Activated T-cell treated with anti-CD3 and anti-CD28 coated beads for 1 hour (primary cell): ENCODE data around the gene CEMP1.

Source experiments
- DNase-seq: peaks from one replicate; pipeline ENCODE4 v3.0.0-alpha.2; 2020; ENCODE audit warnings: low read depth

Gene CEMP1

DNA sequence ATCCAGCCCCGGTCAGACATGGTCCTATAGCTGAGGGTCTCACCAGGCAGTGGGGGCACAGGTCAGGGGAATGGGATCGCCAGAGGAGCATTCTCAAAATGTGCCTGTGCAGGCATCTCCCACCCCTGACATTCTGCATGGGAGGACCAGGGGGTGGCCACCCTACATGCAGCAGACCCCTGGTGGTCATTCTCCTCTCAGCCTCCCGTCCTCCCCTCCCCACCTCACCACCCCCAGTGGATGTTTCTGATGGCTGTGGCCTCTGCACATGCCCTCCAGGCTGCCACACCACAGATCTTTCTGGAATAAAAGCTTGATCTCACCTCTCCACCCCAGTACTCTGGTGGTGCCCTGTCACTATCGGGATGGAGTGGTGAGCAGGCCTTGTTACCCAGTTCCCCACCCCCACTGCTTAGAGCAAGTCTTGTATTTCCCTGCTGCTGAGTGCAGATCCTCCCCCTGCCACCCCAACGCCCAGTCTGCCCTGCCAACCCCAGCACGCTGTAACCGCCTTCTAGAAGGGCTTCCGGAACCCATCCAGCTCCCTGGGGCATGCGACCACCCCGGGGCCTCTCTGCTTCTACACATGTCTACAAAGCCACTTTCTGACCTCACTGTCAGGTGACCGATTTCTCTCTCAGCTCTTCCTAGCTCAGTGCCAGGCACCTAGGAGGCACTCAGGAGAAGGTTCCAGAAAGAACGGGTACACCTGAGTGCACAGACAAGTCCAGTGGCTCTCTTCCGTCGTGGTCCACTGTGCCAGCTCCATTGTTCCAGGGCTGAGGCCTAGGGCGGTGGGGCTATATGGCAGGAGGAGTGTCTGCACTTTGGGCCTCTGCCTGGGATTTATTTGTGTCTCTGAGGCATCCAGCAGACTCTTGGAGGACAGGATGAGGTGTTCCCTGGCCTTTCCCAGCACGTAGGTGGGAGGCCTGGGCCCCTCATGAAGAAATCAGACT lies 47.0 kb downstream of the CEMP1 start:
- no peak for DNase-seq

DNA sequence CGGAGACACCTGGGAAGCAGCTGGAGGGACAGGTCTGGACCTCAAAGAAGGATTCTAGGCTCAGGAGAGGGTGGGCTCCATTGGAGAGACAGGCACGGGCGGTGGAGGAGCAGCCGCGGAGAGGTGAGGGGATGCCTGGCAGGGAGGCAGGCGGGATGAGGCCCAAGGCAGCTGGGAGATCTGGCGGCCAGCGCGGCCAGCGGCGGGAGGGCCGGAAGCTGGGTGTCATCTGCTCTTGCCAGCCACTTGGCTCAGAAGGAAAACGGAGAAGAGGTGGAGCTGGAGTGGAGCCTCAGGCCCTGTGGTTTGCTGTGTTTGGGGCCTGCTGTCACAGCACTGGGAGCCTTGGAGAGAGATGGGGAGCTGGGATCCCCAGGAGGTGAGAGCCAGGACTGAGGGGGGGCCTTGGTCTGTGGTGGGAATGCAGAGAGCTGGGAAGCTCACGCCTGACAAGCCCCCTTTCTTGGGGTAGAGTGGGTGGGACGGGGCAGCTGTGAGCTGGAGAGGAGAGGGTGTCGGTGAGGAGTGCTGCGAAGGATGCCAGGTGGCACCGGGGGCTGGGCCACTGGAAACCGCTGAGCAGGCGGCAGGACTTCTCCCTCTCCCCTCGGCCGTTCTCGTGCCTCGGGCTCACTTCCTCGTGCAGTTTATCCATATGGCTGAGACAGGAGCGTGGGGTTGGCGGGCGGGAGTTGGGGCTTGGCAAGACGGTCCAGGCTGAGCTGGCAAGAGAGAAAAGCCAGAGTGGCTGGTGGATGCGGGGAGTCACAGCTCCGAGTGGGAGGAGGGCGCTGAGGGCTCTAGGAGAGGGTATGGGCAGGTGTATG lies 48.3 kb downstream of the CEMP1 start:
- no peak for DNase-seq

DNA sequence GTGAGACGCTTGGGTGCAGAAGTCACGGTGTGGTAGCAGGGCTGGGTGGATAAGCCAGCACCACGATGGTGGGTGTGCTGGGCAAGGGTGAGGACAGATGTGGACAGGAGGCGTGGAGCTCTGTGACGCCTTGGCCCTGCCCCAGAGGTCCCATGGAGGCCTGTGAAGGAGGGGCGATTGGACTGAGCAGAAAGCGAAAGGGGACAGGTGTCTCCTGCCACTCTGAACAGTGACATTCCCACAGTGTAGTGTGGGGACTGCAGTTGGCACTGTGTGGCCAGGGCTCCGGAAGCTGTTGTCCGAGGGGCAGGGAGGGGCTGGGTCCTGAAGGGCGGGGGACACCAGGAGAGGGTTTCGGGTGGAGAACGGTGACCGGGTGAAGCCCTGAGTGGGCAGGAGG lies 49.0 kb downstream of the CEMP1 start:
- DNase-seq: no peak

DNA sequence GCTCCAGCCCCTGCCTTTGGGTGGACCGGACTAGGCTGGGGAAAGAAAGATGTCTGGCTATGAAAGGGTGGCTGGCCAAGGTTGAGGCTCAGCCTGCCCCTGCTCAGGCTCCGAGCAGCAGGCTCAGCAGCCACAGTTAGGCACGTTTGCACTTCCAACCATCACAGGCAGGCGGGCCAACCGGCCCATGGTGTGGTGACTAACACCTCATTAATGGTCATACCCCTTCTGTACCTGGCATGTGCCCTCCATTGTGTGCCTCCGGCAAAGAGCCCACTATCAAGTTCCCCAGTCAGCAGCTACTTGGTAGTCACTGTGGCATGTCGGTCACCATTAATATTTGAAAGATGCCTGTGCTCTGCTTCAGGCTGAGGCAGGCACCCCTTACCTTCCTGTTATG lies 49.5 kb downstream of the CEMP1 start:
- no peak for DNase-seq

DNA sequence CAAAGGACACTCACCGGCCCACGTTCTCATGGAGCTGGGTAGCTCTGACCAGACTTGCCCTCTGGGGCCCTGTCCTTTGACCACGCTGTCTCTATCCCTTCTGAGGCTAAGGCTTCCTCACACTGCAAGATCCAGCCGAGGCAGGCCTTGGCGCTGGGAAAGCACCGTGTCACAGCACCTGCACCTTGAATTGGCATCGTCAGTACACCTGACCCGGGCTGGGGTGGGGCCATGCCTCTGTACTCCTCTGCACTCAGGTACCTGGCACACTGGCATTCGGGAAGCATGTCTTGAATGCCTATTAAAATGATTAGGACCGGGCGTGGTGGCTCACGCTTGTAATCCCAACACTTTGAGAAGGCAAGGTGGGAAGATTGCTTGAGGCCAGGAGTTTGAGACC lies 50.3 kb downstream of the CEMP1 start:
- no peak for DNase-seq
